ENCODE data around the gene CLPSL1. TPM values are rescaled to one million over a fixed set of nuclear protein-coding genes. Genes with fewer than 3 reads are reported as not detected.
A peak's percentile ranks its signal among the peaks of the same experiment; 100 is the strongest.

Gene CLPSL1
- polyA plus RNA-seq, 1 donor, result not detected

DNA sequence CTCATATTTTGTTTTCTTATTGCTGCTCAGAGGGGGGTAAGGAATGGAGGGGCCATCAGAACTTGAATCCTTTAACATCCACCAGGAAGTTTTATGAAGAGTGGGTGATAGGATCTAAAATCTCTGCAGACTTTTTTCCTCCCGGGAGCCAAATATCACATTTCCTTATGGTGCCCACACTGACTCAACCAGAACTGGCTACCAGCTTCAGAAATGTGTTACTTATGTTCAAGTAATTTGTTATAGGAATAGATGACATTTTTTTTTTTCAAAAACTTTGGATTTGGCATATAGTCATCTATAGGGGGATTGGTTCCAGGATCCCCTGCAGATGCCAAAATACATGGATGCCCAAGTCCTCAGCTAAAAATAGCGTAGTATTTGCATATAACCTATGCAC lies 42.8 kb downstream of the CLPSL1 start:
- no peak overlapping the region for H3K4me3 ChIP-seq (ENCODE audit: low read length)
- H3K27me3 ChIP-seq (ENCODE audit: control insufficient read depth, insufficient read depth, low read length), result no peaks in the 10 kb centered on the region
- no peak for DNase-seq
- H3K4me1 ChIP-seq (ENCODE audit: control insufficient read depth, insufficient read depth, low read length), result no peaks in the 10 kb centered on the region
- no CpG with 5 or more reads among the region's 2 CpGs for WGBS (ENCODE audit: insufficient coverage, low lambda C conversion rate)
- no peaks in the 10 kb centered on the region for H3K36me3 ChIP-seq (ENCODE audit: control insufficient read depth, insufficient read depth, low read length)
- no peak overlapping the region for H3K27ac ChIP-seq (ENCODE audit: low read length)
- no peaks in the 10 kb centered on the region for H3K9me3 ChIP-seq (ENCODE audit: control insufficient read depth, low read depth, low read length)

DNA sequence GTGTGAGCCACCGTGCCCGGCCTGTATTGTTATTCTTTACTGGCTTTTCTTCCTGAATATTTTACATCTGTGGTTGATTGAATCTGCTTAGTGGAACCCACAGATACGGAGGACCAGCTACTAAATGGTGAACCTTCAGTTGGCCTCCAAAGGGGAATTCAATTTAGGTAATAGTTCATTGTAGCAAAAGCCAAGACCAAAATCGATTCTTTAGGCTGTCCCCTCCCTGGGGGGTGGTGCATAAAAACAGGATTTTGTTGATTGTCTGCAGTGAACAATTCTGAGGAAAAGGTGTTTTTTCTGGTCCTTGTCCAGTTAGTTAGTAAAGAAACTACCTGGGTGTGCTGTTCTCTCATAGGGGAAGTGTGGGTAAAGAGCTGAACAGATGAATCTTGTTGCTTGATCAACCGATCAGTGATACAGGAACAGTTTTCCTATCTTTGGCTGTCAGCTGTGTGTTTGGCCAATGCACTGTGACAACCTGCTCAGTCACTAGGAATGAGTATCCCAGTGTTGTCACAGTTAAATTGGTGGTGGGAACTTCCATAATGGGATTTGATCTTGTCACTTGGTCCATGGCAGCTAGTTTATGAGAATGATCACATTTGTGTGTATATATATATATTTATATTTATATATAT lies 43.9 kb downstream of the CLPSL1 start:
- H3K4me3 ChIP-seq (ENCODE audit: low read length), result no peak overlapping the region
- 92% methylated on average over 2 of the region's 5 CpGs for WGBS (ENCODE audit: insufficient coverage, low lambda C conversion rate)
- no peak for DNase-seq
- no peaks in the 10 kb centered on the region for H3K9me3 ChIP-seq (ENCODE audit: control insufficient read depth, low read depth, low read length)
- no peaks in the 10 kb centered on the region for H3K4me1 ChIP-seq (ENCODE audit: control insufficient read depth, insufficient read depth, low read length)
- H3K27ac ChIP-seq (ENCODE audit: low read length), result no peak overlapping the region
- no peaks in the 10 kb centered on the region for H3K36me3 ChIP-seq (ENCODE audit: control insufficient read depth, insufficient read depth, low read length)
- H3K27me3 ChIP-seq (ENCODE audit: control insufficient read depth, insufficient read depth, low read length), result no peaks in the 10 kb centered on the region

DNA sequence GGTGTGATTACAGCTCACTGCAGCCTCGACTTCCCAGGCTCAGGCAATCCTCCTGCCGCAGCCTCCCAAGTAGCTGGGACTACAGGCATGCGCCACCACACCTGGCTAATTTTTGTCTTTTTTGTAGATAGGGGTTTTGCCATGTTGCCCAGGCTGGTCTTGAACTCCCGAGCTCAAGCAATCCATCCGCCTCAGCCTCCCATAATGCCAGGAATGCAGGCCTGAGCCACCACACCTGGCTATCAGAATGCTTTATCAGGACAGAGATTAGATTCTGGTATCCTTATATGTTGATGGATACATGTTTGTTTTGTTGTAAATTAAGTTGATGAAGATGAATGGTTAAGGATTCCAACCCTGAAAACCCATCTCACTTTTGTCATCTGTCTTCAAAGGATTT lies 48.5 kb downstream of the CLPSL1 start:
- H3K9me3 ChIP-seq (ENCODE audit: control insufficient read depth, low read depth, low read length), result no peaks in the 10 kb centered on the region
- H3K36me3 ChIP-seq (ENCODE audit: control insufficient read depth, insufficient read depth, low read length), result peaks cover 5% of the 10 kb centered on the region
- no CpG with 5 or more reads among the region's 5 CpGs for WGBS (ENCODE audit: insufficient coverage, low lambda C conversion rate)
- no peaks in the 10 kb centered on the region for H3K27me3 ChIP-seq (ENCODE audit: control insufficient read depth, insufficient read depth, low read length)
- H3K4me1 ChIP-seq (ENCODE audit: control insufficient read depth, insufficient read depth, low read length), result no peaks in the 10 kb centered on the region
- DNase-seq, result no peak
- H3K4me3 ChIP-seq (ENCODE audit: low read length), result no peak overlapping the region
- H3K27ac ChIP-seq (ENCODE audit: low read length), result no peak overlapping the region

DNA sequence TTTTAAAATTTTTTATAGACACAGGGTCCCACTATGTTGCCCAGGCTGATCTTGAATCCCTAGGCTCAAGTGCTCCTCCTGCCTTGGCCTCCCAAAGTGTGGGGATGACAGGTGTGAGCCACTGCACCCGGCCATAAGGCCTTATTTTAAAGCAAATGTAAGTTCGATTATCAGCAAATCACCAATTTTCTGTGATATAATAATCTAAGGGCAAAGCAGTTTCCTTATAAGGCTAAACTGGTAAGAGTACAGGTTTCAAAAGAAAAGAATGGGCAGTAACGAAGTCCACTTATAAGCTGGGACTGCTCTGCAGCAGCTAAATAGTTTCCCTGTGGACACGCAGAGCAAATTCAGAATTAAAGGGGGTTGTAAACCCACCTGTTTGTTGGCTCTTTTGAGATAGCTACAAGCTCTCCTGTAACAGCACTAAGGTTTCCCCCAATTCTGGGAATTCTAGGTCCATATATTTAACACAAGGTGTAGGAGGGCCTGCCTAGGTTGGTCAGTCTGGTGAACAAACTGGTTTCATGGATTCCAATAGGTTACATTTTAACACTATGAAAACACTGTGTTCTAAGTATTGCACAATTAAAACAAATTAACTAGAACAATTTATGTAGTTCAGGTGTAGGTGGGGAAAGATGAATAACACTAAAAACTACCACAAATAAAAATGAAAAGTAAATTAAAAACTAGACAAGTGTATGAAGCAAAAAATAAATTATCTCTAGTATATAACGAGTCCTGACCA lies 50.6 kb downstream of the CLPSL1 start:
- H3K4me3 ChIP-seq (ENCODE audit: low read length), result no peak overlapping the region
- DNase-seq, result peak in 1 of 2 donors; percentile 5
- peak overlapping the region; percentile 21 for H3K27ac ChIP-seq (ENCODE audit: low read length)
- H3K27me3 ChIP-seq (ENCODE audit: control insufficient read depth, insufficient read depth, low read length), result no peaks in the 10 kb centered on the region
- H3K36me3 ChIP-seq (ENCODE audit: control insufficient read depth, insufficient read depth, low read length), result peaks cover 5% of the 10 kb centered on the region
- no peaks in the 10 kb centered on the region for H3K9me3 ChIP-seq (ENCODE audit: control insufficient read depth, low read depth, low read length)
- WGBS (ENCODE audit: insufficient coverage, low lambda C conversion rate), result 100% methylated on average over 1 of the region's 5 CpGs
- H3K4me1 ChIP-seq (ENCODE audit: control insufficient read depth, insufficient read depth, low read length), result no peaks in the 10 kb centered on the region

DNA sequence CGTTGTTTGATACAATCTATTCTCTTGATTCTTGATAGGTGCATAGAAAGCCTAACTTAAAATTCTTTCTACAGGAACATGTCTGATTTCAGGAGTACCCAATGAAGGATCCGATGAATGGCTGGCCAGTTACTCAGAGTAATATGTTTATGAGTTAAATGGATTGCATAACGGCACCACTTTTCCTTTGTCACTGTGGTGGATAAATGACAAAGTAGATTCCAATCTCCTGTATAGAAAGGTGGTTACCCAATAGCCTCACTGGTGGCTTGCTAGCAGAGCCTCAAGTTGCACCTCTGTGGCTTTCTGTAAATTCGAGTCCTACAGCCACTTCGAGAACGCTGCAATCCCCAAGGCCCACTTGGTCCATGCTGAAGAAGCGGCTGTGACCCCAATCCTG lies 52.7 kb downstream of the CLPSL1 start:
- H3K9me3 ChIP-seq (ENCODE audit: control insufficient read depth, low read depth, low read length), result no peaks in the 10 kb centered on the region
- no CpG with 5 or more reads among the region's 7 CpGs for WGBS (ENCODE audit: insufficient coverage, low lambda C conversion rate)
- peaks cover 16% of the 10 kb centered on the region for H3K36me3 ChIP-seq (ENCODE audit: control insufficient read depth, insufficient read depth, low read length)
- no peaks in the 10 kb centered on the region for H3K27me3 ChIP-seq (ENCODE audit: control insufficient read depth, insufficient read depth, low read length)
- H3K4me1 ChIP-seq (ENCODE audit: control insufficient read depth, insufficient read depth, low read length), result no peaks in the 10 kb centered on the region
- DNase-seq, result no peak
- H3K27ac ChIP-seq (ENCODE audit: low read length), result no peak overlapping the region
- H3K4me3 ChIP-seq (ENCODE audit: low read length), result no peak overlapping the region

Other genes with a start within 250 kb of the CLPSL1 start
- gene FKBP5, start 92.1 kb upstream of the CLPSL1 start, polyA plus RNA-seq, result 9.4 TPM
- 0.51 TPM for gene ARMC12, start 44.0 kb upstream of the CLPSL1 start, polyA plus RNA-seq
- not detected for gene CLPSL2, start 4.4 kb upstream of the CLPSL1 start, polyA plus RNA-seq
- gene CLPS, start 16.3 kb downstream of the CLPSL1 start, polyA plus RNA-seq, result 0.63 TPM
- gene LHFPL5, start 24.3 kb downstream of the CLPSL1 start, polyA plus RNA-seq, result 0.33 TPM
- 50.9 TPM for gene SRPK1, start 140.1 kb downstream of the CLPSL1 start, polyA plus RNA-seq
- gene SLC26A8, start 243.6 kb downstream of the CLPSL1 start, polyA plus RNA-seq, result 0.24 TPM
- gene MAPK14, start 246.8 kb downstream of the CLPSL1 start, polyA plus RNA-seq, result 74.8 TPM